ENCODE results near the gene CYBRD1.
A peak's percentile ranks its signal among the peaks of the same experiment; 100 is the strongest.

The CYBRD1 gene

GRCh38 chr2:171553236-171553635, 31.0 kb downstream of the CYBRD1 start:
- no peak overlapping the region for H3K27ac Mint-ChIP-seq

DNA sequence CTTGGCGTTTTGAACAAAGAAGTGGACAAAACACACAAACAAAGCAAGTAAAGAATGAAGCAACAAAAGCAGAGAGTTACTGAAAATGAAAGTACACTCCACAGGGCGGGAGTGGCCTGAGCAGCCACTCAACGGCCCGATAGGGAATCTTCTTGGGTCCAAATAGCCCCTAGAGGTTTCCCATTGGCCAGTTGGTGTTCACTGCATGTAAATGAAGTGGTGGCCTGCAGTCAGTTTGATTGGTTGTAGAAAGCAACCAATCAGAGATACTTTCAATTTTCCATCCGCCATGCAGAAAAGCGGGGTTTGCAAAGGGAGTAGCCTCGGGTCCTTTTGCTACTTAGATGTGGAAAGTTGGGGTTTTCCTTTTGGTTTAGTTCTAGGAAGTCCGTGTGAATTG, 31.6 kb downstream of the CYBRD1 start:
- H3K27ac Mint-ChIP-seq = no peak overlapping the region
- no peaks in the 10 kb centered on the region for H3K36me3 Mint-ChIP-seq (ENCODE audit: low read depth)
- no peaks in the 10 kb centered on the region for H3K9me3 Mint-ChIP-seq
- peaks cover 3% of the 10 kb centered on the region for H3K4me1 Mint-ChIP-seq (ENCODE audit: low read depth)
- DNase-seq (ENCODE audit: low spot score) = no peak
- H3K27me3 Mint-ChIP-seq (ENCODE audit: low read depth) = peaks cover 10% of the 10 kb centered on the region
- no peak overlapping the region for H3K4me3 Mint-ChIP-seq

More at GRCh38 chr2:171553236-171553635, 31.0 kb downstream of the CYBRD1 start:
- H3K9me3 Mint-ChIP-seq = no peaks in the 10 kb centered on the region
- H3K4me1 Mint-ChIP-seq (ENCODE audit: low read depth) = peaks cover 3% of the 10 kb centered on the region
- H3K4me3 Mint-ChIP-seq = no peak overlapping the region
- DNase-seq (ENCODE audit: low spot score) = no peak
- peaks cover 6% of the 10 kb centered on the region for H3K27me3 Mint-ChIP-seq (ENCODE audit: low read depth)
- no peaks in the 10 kb centered on the region for H3K36me3 Mint-ChIP-seq (ENCODE audit: low read depth)

GRCh38 chr2:171554991-171555615, 32.8 kb downstream of the CYBRD1 start:
- DNase-seq (ENCODE audit: low spot score) = no peak
- H3K4me3 Mint-ChIP-seq = no peak overlapping the region
- H3K27me3 Mint-ChIP-seq (ENCODE audit: low read depth) = peaks cover 10% of the 10 kb centered on the region
- no peak overlapping the region for H3K27ac Mint-ChIP-seq
- H3K9me3 Mint-ChIP-seq = no peaks in the 10 kb centered on the region
- H3K36me3 Mint-ChIP-seq (ENCODE audit: low read depth) = no peaks in the 10 kb centered on the region
- peaks cover 3% of the 10 kb centered on the region for H3K4me1 Mint-ChIP-seq (ENCODE audit: low read depth)

DNA sequence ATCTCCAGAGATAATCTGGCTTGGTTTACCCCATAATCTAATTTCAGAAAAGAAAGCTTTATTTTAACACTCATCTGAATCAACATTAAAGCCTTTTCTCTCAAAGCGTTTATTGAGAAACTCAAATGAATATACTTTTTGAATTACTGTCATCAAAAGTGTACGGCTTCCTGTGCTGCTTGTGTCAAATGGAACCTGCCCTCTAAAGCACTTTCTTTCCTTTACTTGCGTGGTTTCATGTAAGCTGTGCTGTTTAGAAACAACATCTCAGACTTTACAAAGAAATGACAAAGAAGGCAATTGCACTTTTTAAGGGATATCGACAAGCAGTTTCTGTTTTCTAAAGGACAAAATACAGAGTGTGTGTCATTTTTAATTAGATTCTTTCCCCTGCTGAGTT, 35.1 kb downstream of the CYBRD1 start:
- H3K36me3 Mint-ChIP-seq (ENCODE audit: low read depth) = no peaks in the 10 kb centered on the region
- H3K27ac Mint-ChIP-seq = no peak overlapping the region
- H3K27me3 Mint-ChIP-seq (ENCODE audit: low read depth) = peaks cover 9% of the 10 kb centered on the region
- DNase-seq (ENCODE audit: low spot score) = no peak
- H3K4me3 Mint-ChIP-seq = no peak overlapping the region
- H3K4me1 Mint-ChIP-seq (ENCODE audit: low read depth) = peaks cover 3% of the 10 kb centered on the region
- H3K9me3 Mint-ChIP-seq = no peaks in the 10 kb centered on the region

- no peaks in the 10 kb centered on the region for H3K9me3 Mint-ChIP-seq
- H3K36me3 Mint-ChIP-seq (ENCODE audit: low read depth) = no peaks in the 10 kb centered on the region
- no peak overlapping the region for H3K4me3 Mint-ChIP-seq
- no peak for DNase-seq (ENCODE audit: low spot score)
- H3K4me1 Mint-ChIP-seq (ENCODE audit: low read depth) = no peaks in the 10 kb centered on the region
- peaks cover 18% of the 10 kb centered on the region for H3K27me3 Mint-ChIP-seq (ENCODE audit: low read depth)
- H3K27ac Mint-ChIP-seq = no peak overlapping the region
Observed at GRCh38 chr2:171563301-171563700, 41.0 kb downstream of the CYBRD1 start.

- no peaks in the 10 kb centered on the region for H3K9me3 Mint-ChIP-seq
- no peak overlapping the region for H3K27ac Mint-ChIP-seq
- no peaks in the 10 kb centered on the region for H3K36me3 Mint-ChIP-seq (ENCODE audit: low read depth)
- DNase-seq (ENCODE audit: low spot score) = no peak
- peaks cover 14% of the 10 kb centered on the region for H3K27me3 Mint-ChIP-seq (ENCODE audit: low read depth)
- H3K4me1 Mint-ChIP-seq (ENCODE audit: low read depth) = no peaks in the 10 kb centered on the region
- no peak overlapping the region for H3K4me3 Mint-ChIP-seq
Observed at GRCh38 chr2:171564463-171564862, 42.2 kb downstream of the CYBRD1 start.

- no peak for DNase-seq (ENCODE audit: low spot score)
- Mint-ChIP-seq H3K4me1 (ENCODE audit: low read depth) (no peaks in the 10 kb centered on the region), H3K27me3 (ENCODE audit: low read depth) (peaks cover 16% of the 10 kb centered on the region), H3K36me3 (ENCODE audit: low read depth) (no peaks in the 10 kb centered on the region), H3K27ac (no peak overlapping the region), H3K9me3 (no peaks in the 10 kb centered on the region), H3K4me3 (no peak overlapping the region)
Observed at GRCh38 chr2:171566057-171566456, 43.8 kb downstream of the CYBRD1 start.

DNA sequence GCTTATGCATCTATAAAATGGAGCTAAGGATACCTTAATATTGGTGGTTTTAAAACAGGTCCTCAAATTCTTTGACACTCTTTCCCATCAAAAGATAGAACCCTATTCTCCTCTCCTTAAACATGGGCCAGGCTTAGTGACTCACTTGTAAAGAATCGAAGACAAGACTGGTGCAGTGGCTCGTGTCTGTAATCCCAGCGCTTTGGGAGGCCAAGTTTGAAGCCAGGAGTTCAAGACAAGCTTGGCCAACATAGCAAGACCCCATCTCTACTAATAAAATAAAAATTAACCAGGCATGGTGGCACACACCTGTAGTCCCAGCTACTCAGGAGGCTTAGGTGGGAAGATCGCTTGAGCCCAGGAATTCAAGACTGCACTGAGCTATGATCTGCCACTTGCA, 44.5 kb downstream of the CYBRD1 start:
- no peak for DNase-seq (ENCODE audit: low spot score)
- Mint-ChIP-seq H3K4me1 (ENCODE audit: low read depth) (no peaks in the 10 kb centered on the region), H3K4me3 (no peak overlapping the region), H3K27ac (no peak overlapping the region), H3K9me3 (no peaks in the 10 kb centered on the region), H3K27me3 (ENCODE audit: low read depth) (peaks cover 16% of the 10 kb centered on the region), H3K36me3 (ENCODE audit: low read depth) (no peaks in the 10 kb centered on the region)

DNA sequence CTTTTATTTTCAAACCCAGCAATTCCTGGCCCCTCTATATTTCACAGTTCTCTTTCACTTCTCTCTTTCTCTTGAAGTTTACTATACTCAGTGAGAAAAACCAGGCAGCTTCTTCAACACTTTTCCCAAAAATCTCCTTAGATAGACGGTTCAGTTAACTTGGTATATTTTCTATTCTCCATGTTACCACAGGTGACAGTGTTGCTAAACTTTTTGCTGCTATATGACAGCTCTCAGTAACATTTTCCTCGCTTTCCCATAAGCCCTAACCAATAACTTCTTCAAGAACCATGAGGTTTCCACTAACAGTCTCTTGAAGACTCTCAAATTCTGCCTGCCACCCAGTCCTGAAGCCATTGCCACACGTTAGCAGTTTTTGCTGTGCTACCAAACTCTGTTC, 45.8 kb downstream of the CYBRD1 start:
- Mint-ChIP-seq H3K27me3 (ENCODE audit: low read depth) (peaks cover 16% of the 10 kb centered on the region), H3K36me3 (ENCODE audit: low read depth) (no peaks in the 10 kb centered on the region), H3K4me1 (ENCODE audit: low read depth) (no peaks in the 10 kb centered on the region), H3K27ac (no peak overlapping the region), H3K4me3 (no peak overlapping the region), H3K9me3 (no peaks in the 10 kb centered on the region)
- no peak for DNase-seq (ENCODE audit: low spot score)

- Mint-ChIP-seq H3K27me3 (ENCODE audit: low read depth) (peaks cover 6% of the 10 kb centered on the region), H3K4me3 (no peak overlapping the region), H3K36me3 (ENCODE audit: low read depth) (no peaks in the 10 kb centered on the region), H3K27ac (no peak overlapping the region), H3K4me1 (ENCODE audit: low read depth) (peaks cover 6% of the 10 kb centered on the region), H3K9me3 (no peaks in the 10 kb centered on the region)
- DNase-seq (ENCODE audit: low spot score) = no peak
Observed at GRCh38 chr2:171571721-171572120, 49.4 kb downstream of the CYBRD1 start.

- peaks cover 6% of the 10 kb centered on the region for H3K4me1 Mint-ChIP-seq (ENCODE audit: low read depth)
- no peaks in the 10 kb centered on the region for H3K9me3 Mint-ChIP-seq
- no peak overlapping the region for H3K27ac Mint-ChIP-seq
- H3K4me3 Mint-ChIP-seq = no peak overlapping the region
- H3K27me3 Mint-ChIP-seq (ENCODE audit: low read depth) = peaks cover 4% of the 10 kb centered on the region
- peak; percentile 76 for DNase-seq (ENCODE audit: low spot score)
- H3K36me3 Mint-ChIP-seq (ENCODE audit: low read depth) = no peaks in the 10 kb centered on the region
Observed at GRCh38 chr2:171574149-171574795, 52.0 kb downstream of the CYBRD1 start.

DNA sequence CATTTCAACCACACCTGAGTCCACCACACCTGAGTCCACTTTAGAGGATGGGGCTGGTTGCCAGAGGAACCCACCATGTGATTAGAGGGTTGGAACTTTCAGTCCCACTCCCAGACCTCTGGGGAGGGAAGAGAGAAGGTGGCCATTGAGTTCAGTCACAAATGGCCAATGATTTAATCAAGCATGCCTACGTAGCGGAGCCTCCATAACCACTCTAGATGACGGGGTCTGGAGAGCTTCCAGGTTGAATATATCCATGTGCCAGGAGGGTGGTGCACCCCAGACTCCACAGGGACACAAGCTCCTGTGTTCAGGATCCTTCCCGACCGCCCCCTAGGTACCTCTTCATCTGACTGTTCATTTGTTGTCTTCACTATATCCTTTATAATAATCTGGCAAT, 53.3 kb downstream of the CYBRD1 start:
- H3K9me3 Mint-ChIP-seq = no peaks in the 10 kb centered on the region

DNA sequence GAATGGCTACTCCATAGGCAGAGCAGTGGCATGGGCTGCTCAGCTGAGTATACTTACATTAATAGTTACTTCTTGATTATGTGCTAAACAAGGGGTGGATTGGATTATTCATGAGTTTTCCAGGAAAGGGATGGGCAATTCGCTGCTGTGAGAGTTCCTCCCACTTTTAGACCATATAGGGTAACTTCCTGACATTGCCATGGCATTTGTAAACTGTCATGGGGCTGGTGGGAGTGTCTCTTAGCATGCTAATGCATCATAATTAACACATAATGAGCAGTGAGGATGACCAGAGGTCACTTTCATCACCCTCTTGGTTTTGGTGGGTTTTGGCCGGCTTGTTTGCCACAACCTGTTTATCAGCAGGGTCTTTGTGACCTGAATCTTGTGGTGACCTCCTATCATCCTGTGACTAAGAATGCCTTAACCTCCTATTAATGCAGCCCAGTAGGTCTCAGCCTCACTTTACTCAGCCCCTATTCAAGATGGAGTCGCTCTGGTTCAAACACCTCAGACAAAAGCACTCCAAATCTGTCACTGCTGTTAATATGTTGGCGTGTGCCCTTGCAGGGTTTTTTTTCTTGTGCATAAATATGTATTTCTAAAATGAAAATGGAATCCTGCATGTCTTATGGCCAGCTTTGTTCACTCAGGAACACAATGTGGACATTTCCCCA, 56.0 kb downstream of the CYBRD1 start:
- no peaks in the 10 kb centered on the region for H3K36me3 Mint-ChIP-seq (ENCODE audit: low read depth)
- H3K27ac Mint-ChIP-seq = no peak overlapping the region
- no peak for DNase-seq (ENCODE audit: low spot score)
- H3K27me3 Mint-ChIP-seq (ENCODE audit: low read depth) = peaks cover 4% of the 10 kb centered on the region
- H3K9me3 Mint-ChIP-seq = no peaks in the 10 kb centered on the region
- H3K4me1 Mint-ChIP-seq (ENCODE audit: low read depth) = peaks cover 6% of the 10 kb centered on the region
- H3K4me3 Mint-ChIP-seq = no peak overlapping the region

More for the DNA sequence above, 53.3 kb downstream of the CYBRD1 start:
- DNase-seq (ENCODE audit: low spot score) = no peak
- Mint-ChIP-seq H3K4me3 (no peak overlapping the region), H3K4me1 (ENCODE audit: low read depth) (peaks cover 6% of the 10 kb centered on the region), H3K36me3 (ENCODE audit: low read depth) (no peaks in the 10 kb centered on the region), H3K27me3 (ENCODE audit: low read depth) (peaks cover 2% of the 10 kb centered on the region), H3K27ac (no peak overlapping the region)

GRCh38 chr2:171579481-171579880, 57.2 kb downstream of the CYBRD1 start:
- Mint-ChIP-seq H3K4me1 (ENCODE audit: low read depth) (no peaks in the 10 kb centered on the region), H3K4me3 (no peak overlapping the region), H3K27me3 (ENCODE audit: low read depth) (peaks cover 7% of the 10 kb centered on the region), H3K27ac (no peak overlapping the region), H3K9me3 (no peaks in the 10 kb centered on the region), H3K36me3 (ENCODE audit: low read depth) (no peaks in the 10 kb centered on the region)
- DNase-seq (ENCODE audit: low spot score) = no peak

Data from T-helper 2 cell treated with Interferon-gamma antibody and Interleukin-4, amounts not matched to agents 5 μg/mL and 100 μg/mL, for 36 hours (primary cell).